ENCODE results near the gene CDK5. TPM values are rescaled to one million over a fixed set of nuclear protein-coding genes. Genes with fewer than 3 reads are reported as not detected.

CDK5 gene
- polyA plus RNA-seq (19.3 to 26.3 TPM (median 22.8 TPM) in 3 replicates), polyA minus RNA-seq (16.2 to 31.8 TPM (median 29.6 TPM) in 3 replicates)
- 3.8 TPM for polyA plus RNA-seq (2011; ENCODE audit: low read depth)
- 20.2 and 28.1 TPM in 2 replicates for polyA plus RNA-seq (2011; cell fraction: cytosol; rRNA removed)
- 13.9 and 16.9 TPM in 2 replicates for polyA plus RNA-seq (2011; cell fraction: nucleus; rRNA removed)
- polyA plus RNA-seq (2012; ENCODE audit: low replicate concordance), result 11.2 and 16.9 TPM in 2 replicates
- polyA minus RNA-seq (2011; cell fraction: cytosol; rRNA and poly(A)+ RNA removed), result 15.9 TPM
- 6.0 and 14.3 TPM in 2 replicates for polyA minus RNA-seq (2011; cell fraction: nucleus; rRNA and poly(A)+ RNA removed)

GRCh38 chr7:151057506-151057988 lies at the start of gene CDK5:
Gene CDK5, minus strand, starts transcription at chr7:151057897. Its CDS starts 49 bp downstream, at chr7:151057848.
- H2AFZ ChIP-seq (ENCODE audit: control insufficient read depth, low read length), result peak within 1 kb of the TSS; percentile 86
- H3K9me1 ChIP-seq (ENCODE audit: control insufficient read depth, extremely low read depth, insufficient read depth, low read length), result peaks cover 4% of the 10 kb centered on the region
- H3K4me2 ChIP-seq (ENCODE audit: control insufficient read depth, extremely low read depth, insufficient read depth, low read depth, low read length), result peak within 1 kb of the TSS; percentile 99
- peak within 1 kb of the TSS; percentile 47 to 90 (median 87) for H3K4me3 ChIP-seq (ENCODE audit: control insufficient read depth in 2 of 3, extremely low read depth in 1 of 3, insufficient read depth in 2 of 3, low read depth in 1 of 3, low read length in 3 of 3)
- H4K20me1 ChIP-seq (ENCODE audit: control insufficient read depth, extremely low read depth, insufficient read depth, low read length), result no peaks in the 10 kb centered on the region
- FAIRE-seq (no peak), DNase-seq (ENCODE audit: low read depth, low spot score) (no peak)
- peak within 1 kb of the TSS; percentile 77 for H3K9ac ChIP-seq (ENCODE audit: control insufficient read depth, extremely low read depth, insufficient read depth, low read length)
- H3K9me3 ChIP-seq (ENCODE audit: control insufficient read depth, low read depth, low read length), result no peaks in the 10 kb centered on the region
- peaks cover 37% of the 10 kb centered on the region for H3K4me1 ChIP-seq (ENCODE audit: control insufficient read depth, extremely low read depth, insufficient read depth, low read length)
- peaks cover 6 to 7% of the 10 kb centered on the region in 2 experiments for H3K36me3 ChIP-seq (ENCODE audit: control insufficient read depth in 2 of 2, extremely low read depth in 1 of 2, insufficient read depth in 2 of 2, low read length in 2 of 2)
- peaks cover 27% of the 10 kb centered on the region for H3K79me2 ChIP-seq (ENCODE audit: control insufficient read depth, insufficient read depth, low read length)
- H3K27ac ChIP-seq (ENCODE audit: control insufficient read depth, insufficient read depth, low read length), result peak within 1 kb of the TSS; percentile 95
- TF ChIP-seq EZH2 (IDR thresholded peaks at IDR 0.05; ENCODE audit: low read length) (no peak), CTCF (optimal IDR thresholded peaks at IDR 0.05 in 1 of 3, IDR thresholded peaks at IDR 0.05 in 1 of 3, conservative IDR thresholded peaks at IDR 0.05 in 1 of 3; ENCODE audit: extremely low read depth in 1 of 3, insufficient read depth in 2 of 3, low read length in 3 of 3) (no peak)
- dilution Hi-C loops (cut with MboI; ENCODE audit: extremely low pct_ligation_motif_present, low sequenced_read_pairs), result no loop called here
- no peaks in the 10 kb centered on the region for H3K27me3 ChIP-seq (ENCODE audit: control insufficient read depth, extremely low read depth, insufficient read depth, low read length)

- no peak overlapping the region for H3K4me2 ChIP-seq (ENCODE audit: control insufficient read depth, extremely low read depth, insufficient read depth, low read depth, low read length)
- FAIRE-seq, result no peak
- TF ChIP-seq CTCF (optimal IDR thresholded peaks at IDR 0.05 in 1 of 3, IDR thresholded peaks at IDR 0.05 in 1 of 3, conservative IDR thresholded peaks at IDR 0.05 in 1 of 3; ENCODE audit: extremely low read depth in 1 of 3, insufficient read depth in 2 of 3, low read length in 3 of 3), result no peak
- no peak for TF ChIP-seq EZH2 (IDR thresholded peaks at IDR 0.05; ENCODE audit: low read length)
- H2AFZ ChIP-seq (ENCODE audit: control insufficient read depth, low read length), result no peak overlapping the region
- no peak overlapping the region for H3K9ac ChIP-seq (ENCODE audit: control insufficient read depth, extremely low read depth, insufficient read depth, low read length)
- H3K9me1 ChIP-seq (ENCODE audit: control insufficient read depth, extremely low read depth, insufficient read depth, low read length), result no peaks in the 10 kb centered on the region
- no peak for DNase-seq (ENCODE audit: low read depth, low spot score)
- H3K36me3 ChIP-seq (ENCODE audit: control insufficient read depth in 2 of 2, extremely low read depth in 1 of 2, insufficient read depth in 2 of 2, low read length in 2 of 2), result peaks cover 0 to 2% of the 10 kb centered on the region in 2 experiments
- H3K27ac ChIP-seq (ENCODE audit: control insufficient read depth, insufficient read depth, low read length), result no peak overlapping the region
- no peak overlapping the region for H3K4me3 ChIP-seq (ENCODE audit: control insufficient read depth in 2 of 3, extremely low read depth in 1 of 3, insufficient read depth in 2 of 3, low read depth in 1 of 3, low read length in 3 of 3)
- no peaks in the 10 kb centered on the region for H3K9me3 ChIP-seq (ENCODE audit: control insufficient read depth, low read depth, low read length)
- peaks cover 6% of the 10 kb centered on the region for H4K20me1 ChIP-seq (ENCODE audit: control insufficient read depth, extremely low read depth, insufficient read depth, low read length)
- H3K79me2 ChIP-seq (ENCODE audit: control insufficient read depth, insufficient read depth, low read length), result peaks cover 55% of the 10 kb centered on the region
- no peaks in the 10 kb centered on the region for H3K4me1 ChIP-seq (ENCODE audit: control insufficient read depth, extremely low read depth, insufficient read depth, low read length)
- H3K27me3 ChIP-seq (ENCODE audit: control insufficient read depth, extremely low read depth, insufficient read depth, low read length), result no peaks in the 10 kb centered on the region
- dilution Hi-C loops (cut with MboI; ENCODE audit: extremely low pct_ligation_motif_present, low sequenced_read_pairs), result no loop called here
These were observed 46.9 kb upstream of the CDK5 start for GRCh38 chr7:151104411-151105235.

Measured in keratinocyte (primary cell).